DMS53 (cell line): ENCODE data around the gene PDE6A.

Experiments used
- DNase-seq: peaks from one replicate; lab custom pipeline; 2025; lab: John Stamatoyannopoulos, UW

The PDE6A gene

DNA sequence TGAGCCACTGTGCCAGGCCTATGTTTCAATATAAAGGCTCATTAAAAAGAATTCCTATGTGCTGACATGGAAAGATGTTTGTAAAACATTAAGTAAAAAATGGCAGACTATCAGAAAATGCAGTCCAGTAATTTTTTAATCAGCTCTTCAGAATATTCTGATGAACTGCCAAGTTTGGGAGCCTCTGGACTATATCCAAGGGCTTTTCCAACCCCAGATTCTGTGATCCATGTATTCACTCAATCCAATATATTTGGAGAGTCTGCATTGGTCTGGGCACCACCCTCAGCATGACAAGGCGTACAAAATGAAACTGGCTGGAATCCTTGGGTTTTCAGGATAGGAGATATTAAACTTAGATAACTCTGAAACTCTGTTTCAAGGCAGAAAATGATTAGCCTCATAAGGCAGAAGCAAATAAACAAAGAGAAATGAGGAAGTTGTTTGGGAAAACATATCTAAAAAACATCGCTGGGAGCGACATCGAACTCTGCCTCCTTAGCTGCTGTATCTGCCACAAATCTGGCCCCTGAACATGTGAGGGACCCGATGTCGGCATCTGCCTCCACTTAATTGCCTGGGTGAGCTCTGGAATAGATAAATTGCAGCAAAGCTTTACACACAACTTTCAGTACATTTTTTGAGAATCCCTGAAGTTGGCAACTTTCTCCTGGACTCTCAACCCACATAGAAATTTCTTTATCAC, 14.4 kb downstream of the PDE6A start:
- no peak for DNase-seq

DNA sequence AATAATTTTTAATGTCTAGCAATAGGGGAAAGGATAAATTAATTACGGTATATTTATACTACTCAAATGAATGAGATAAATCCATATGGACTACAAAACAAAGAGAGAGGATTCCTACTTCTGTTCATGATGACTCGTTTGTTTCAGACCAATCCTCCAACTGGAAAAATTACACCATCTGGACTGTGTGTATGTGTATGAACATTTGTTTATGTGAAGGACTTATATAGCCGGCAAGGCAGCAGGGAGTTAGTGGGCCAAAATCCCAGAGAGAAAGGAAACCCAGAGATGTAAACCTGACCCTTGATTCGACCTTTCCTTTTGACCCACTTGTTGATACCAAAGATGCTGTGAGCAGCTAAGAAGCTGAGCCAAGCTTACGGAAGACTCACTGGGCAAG, 20.1 kb downstream of the PDE6A start:
- DNase-seq: no peak

DNA sequence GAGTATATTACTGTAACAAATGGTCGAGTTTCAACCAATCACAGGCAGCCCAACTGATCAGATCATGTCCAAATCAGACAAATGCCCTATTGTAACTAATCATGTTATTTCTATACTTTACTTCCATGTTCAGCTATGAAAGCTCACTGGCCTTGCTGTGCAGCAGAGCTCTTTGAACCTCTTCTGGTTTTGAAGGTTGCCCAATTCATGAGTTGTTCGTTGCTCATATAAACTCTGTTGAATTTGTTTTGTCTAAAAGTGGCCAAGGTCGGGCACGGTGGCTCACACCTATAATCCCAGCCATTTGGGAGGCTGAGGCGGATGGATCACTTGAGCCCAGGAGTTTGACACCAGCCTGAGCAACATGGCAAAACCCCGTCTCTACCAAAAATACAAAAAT, 21.6 kb downstream of the PDE6A start:
- no peak for DNase-seq

DNA sequence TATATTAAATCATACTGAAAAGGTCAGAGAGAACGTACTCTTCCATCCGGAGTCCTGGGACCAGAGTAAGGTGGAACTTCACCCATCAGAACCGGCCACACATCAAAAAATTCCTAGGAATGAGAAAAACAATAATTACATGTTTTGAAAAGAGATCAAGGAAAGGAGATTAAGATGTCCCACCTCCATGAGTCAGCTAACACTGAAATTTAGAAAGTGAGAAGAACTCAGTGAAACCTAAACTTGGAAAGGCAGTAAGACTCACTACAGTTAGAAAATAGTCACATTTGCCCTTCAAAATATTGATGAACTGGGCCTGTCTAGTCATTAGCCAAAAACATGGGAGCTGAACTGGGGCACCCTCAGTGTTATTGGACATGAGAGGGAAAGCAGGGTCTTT, 23.0 kb downstream of the PDE6A start:
- DNase-seq: no peak

DNA sequence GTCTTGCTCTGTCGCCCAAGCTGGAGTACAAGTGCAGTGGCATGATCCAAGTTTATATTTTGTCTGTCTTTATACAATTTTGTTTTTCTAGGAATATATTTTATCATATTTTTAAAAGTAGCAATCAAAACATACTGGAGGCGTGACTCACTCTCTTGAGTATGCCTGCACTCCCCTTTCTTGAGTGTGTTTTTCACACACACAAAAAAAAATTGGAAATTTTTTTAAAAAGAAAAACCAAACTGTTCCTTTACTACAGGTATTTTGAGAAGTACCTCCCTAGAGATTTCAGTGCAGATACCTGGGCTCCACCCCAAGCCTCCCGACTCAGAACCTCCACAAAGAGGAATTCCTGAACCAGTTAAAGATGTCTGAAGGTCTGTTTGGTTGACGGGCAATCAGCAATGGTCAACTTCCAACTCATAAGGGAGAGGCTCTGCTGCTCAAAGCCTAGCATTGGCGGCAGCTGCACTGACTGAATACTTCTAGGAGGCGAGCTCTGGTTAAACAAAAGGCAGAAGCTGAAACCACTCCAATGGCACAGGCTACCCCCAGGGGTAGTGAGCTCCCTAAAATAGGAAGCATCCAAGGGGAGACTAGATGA, 27.4 kb downstream of the PDE6A start:
- no peak for DNase-seq

DNA sequence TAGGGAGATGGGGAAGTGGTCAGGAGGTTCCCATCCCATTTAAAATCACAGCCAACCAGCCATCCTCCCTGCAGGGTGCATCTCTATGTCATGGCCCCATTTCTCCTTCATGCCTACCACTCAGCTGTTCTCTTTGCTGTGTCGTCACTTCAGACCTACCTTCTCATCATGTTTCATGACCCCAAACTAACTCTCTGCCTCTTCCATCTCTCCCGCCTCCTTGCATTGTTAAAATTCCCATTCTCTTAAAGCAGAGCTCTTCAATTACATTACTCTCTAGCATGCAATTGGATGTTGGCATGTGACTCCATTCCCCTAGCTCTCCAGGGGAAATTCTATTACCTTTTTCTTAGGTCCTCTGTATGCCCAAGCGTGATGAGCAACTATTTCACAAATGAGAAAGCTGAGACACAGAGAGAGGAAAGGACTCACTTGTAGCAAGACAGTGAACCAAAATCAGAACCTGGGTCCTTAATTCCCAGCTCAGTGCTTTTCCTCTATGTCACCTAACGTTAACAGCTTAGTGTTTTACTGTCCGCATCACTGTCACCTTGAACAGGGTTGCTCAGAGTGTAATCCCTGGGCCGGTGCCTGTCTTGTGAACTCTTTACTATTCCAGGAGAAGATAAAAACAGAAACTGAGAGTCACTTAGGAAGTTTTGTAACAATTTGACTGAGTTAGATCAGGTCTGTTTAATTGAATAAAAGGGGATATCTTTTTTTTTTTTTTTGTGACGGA, 28.1 kb downstream of the PDE6A start:
- DNase-seq: no peak

DNA sequence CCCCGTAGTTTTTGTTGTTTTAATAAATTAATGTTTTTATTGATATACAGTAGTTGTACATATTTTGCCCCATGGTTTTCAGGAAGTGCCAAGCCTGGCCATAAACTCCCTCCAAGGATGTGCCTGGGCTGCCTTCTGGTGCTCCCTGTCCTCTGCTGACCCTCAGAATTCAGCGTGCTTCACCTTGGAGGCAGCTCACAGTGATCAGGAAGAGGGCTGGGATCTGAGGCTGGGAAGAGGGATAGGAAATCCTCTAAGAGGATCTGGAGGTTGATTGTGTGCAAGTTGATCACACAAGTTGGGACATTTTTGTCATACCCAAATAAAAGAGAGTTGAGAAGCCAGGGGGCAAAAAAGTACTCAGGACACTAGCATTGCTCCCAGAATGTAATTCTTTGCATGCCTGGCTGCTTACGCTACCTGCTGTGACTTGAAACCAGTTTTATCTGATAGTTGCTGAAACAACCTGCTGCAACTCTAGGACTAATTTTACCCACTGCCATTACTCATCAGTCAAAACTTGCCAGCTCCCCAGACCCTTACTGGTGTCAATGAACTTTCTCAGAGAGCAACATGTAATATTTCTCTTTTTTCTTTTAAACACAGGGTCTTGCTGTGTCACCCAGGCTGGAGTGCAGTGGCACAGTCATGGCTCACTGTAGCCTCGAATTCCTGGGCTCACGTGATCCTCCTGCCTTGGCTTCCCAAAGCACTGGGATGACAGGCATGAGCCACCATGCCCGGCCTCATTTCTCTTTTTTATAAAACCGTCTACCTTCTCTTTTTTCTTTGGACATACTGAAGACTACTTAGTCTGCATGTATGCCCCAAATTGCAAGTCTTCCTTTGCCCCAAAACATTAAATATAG, 29.0 kb downstream of the PDE6A start:
- no peak for DNase-seq

DNA sequence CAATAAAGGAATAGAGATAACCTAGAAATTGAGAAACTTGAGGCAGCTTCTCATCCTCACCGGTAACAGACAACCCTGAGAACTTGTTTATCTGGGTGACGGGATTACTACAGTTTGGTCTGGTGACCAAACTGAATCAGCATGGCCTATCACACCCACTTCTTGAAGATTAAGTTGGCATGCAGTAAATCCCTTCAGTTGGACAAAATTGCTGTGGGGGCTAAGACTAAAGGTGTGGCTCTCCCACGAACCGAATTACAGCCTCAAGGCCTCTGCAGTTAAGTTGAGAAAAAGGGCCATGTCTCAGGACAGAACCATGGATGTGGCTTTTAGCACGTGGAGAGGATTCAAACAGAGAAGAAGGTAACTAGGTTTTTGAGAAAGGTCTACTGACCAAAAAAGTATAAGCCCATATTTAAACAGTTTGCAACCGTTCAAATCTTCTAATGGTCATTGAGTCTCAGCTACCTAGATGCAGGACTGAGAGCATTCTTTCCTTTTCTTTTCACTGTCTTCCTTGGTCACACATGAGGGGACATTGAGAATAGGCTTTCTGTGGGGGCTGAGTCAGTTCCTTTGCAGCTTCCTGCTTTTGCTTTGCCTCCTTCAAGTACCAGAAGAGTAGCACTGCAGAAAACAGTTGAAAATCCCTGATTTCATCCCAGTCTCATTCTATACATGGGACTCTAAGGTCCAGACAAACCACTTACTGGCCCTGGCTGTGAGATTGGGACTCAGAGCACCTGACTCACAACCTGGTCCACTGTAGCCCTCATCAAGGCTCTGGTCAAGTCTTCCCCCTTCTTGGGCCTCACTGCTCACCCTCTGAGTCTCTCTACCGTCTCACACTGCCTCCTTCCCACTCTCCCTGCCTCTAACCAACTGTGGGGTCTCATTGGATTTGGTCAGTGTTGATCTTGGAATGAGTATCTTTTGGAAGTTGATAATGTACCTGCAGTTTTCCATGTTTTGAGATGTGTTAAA, 30.9 kb downstream of the PDE6A start:
- no peak for DNase-seq

DNA sequence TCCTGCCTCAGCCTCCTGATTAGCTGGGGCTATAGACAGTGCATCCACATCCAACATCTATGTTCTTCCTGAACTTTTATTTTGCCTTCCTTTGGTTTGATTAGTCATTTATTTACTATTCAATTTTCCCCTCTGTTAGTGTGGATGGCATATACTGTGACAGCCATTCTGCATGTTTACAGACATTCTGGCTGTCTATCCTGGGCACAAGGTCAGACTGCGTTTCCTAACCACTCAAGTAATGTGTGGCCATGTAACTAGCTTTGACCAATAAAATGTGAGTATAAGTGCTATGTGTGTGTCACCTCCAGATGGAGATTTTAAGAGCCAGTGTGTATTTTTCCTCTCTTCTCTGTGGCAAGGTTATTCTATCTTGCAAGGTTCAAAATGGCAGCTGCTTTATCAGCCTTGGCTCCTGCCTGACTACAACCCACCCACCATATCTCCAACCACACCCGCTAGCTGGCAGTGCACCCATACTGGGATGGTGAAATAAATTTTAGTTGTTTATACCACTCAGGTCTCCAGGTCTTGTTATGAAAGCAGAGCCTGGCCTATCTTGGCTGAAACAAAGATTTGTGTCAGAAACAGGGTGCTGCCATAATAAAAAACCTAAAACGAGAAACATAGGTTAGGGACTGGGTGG, 32.2 kb downstream of the PDE6A start:
- no peak for DNase-seq

DNA sequence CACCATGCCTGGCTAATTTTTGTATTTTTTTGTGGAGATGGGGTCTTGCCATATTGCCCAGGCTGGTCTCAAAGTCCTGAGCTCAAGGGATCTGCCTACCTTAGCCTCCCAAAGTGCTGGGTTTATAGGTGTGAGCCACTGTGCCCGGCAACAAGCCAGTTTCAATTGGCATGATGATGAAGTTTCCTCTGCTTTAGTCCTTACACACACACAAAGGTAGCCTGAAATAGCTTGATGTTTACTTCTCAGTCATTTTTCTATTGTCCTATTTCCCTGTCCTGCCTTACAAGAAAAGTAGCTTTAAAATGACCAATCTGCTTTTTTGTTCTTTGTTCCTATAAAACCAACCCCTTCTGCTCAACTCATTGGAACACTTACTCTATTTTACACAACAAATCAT, 33.6 kb downstream of the PDE6A start:
- no peak for DNase-seq

DNA sequence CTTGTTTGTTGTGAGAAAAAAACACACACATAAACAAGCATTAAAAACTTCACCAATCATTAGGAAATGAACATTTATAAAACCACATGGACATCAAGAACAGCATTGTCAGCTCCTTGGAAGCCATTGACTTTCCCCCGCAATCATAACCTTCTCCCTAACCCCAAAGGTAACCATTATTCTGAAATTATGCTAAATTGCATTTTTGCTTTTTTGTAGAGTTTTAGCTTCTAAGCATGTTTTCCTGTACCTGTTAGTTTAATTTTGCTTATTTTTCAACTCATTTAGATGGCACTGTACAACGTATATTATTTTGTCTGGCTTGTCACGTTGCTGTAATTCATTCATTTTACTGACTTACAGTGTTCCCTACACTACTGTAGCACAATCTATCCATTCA, 36.8 kb downstream of the PDE6A start:
- no peak for DNase-seq

DNA sequence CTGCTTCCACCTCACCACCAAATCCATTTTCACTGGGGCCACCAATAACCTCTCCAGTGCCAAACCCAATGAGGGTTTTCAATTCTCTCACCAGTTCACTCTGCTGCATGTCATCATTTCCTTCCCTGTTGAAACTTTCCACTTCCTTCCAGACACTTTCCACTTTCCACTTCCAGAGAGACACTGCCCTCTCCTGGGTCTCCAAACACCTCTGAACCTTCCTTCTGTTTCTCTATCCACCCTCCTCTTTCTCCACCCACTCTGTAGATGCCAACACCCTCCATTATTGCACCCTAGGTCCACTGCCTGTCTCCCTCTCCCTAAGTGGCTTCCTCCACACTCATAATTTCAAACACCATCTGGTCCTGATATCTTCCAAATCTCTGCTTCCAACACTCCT, 39.6 kb downstream of the PDE6A start:
- no peak for DNase-seq

DNA sequence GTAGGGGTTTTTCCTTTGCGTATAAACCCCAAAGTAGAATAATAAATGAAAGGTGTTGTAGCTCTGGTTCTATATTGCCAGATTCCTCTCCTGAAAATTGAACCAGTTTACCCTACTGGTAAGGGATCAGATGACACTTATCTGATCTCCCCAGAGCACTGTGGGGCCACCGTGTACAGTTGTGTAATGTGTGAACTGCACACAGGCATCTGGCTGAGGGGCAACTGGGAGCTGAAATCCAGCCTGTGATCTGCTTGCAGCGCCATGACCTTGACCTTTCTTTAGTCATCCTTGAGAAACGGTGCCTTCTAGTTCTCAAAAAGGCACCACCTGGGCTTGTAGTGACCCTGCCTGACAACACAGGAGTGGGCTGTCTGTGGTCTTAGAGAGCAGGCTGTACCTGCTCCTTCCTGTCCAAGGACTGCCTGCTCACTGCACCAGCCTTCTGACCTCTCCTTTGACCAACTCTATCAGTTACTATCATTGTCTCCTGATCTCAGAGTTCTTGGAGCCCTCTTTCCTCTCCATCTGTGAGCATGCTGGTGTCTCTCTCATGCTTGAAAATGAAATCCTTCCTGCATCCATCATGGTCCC, 40.2 kb downstream of the PDE6A start:
- no peak for DNase-seq

DNA sequence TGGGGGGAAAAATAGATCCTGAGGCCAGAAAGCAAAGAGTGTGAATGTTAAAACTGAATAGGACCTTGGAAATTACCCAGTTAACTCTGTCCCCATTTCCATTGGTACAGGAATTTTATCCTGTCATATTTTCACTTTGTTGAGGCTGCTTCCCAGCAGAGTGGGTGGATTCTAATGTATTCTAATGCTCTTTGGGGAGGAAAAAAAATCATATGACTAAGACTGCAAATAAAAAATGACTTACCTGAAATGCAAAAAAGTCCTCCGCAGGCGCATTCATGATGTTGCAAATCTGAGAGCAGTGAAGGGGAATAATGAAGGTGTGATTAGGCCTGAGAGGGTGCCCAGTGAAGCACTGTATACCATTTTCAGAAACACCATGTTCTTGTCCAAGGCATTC, 41.2 kb downstream of the PDE6A start:
- DNase-seq: no peak

DNA sequence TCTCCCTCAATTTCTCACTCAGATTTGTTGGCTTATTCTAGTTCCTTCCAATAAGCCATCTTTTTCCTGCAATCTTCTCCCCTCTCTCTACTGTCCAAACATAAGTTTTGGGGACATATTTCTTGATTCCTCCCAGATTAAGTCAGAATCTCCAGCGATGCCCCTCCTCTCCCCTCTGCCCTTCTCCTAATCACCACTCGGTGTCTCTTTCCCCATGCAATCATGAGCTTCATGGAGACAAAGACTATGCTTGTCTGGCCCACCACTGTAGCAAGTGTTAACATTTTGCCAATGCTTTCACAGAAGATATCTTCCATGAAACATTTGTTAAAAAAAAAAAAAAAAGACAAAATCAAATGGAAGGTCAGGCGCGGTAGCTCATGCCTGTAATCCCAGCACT, 42.4 kb downstream of the PDE6A start:
- no peak for DNase-seq

DNA sequence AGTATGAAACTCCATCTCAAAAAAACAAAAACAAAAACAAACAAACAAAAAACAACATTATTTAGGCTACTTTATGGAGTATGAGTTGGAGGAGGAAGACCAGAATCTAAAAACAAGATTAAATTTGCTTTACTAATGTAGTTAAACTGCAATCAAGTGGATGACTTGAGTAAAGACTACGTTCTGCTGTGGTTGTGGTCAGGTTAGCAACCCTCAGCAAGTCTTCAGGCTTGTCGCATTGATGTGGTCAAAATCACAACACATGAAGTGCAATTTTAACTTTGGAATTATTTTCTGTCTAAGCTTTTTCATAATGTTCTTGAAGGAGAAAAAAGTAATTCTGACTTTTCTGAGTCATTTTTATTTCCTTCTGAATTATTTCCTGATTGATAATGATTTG, 43.1 kb downstream of the PDE6A start:
- DNase-seq: no peak

DNA sequence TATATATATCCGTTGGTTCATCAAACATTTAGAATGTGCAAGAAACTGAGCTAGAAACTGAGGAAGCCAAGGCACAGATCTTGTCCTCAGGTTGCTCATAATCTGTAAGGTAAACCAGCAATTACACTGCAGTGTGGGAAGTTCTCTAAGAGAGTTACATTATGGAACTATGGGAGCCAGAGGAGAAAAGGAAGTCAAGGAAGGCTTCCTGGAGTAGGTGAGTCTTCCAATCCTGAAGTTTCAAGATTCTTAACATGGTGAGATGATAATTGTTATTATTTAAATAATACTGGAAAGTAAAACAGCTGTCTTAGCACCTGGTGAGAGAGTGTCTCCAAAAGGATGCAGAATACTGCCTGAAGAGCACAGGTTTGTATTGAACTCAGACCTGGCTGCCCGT, 44.2 kb downstream of the PDE6A start:
- no peak for DNase-seq

DNA sequence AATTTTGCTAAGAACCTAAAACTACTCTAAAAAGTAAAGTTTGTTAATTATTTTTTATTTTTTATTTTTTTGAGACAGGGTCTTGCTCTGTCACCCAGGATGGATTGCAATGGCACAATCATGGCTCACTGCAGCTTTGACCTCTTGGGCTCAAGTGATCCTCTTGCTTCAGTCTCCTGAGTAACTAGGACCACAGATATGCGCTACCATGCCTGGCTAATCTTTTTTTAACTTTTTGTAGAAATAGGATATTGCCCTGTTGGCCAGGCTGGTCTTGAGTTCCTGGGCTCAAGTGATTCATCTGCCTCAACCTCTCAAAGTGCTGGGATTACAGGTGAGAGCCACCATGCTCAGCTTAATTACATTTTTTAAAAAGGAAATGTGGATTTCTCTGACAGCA, 45.8 kb downstream of the PDE6A start:
- DNase-seq: no peak

DNA sequence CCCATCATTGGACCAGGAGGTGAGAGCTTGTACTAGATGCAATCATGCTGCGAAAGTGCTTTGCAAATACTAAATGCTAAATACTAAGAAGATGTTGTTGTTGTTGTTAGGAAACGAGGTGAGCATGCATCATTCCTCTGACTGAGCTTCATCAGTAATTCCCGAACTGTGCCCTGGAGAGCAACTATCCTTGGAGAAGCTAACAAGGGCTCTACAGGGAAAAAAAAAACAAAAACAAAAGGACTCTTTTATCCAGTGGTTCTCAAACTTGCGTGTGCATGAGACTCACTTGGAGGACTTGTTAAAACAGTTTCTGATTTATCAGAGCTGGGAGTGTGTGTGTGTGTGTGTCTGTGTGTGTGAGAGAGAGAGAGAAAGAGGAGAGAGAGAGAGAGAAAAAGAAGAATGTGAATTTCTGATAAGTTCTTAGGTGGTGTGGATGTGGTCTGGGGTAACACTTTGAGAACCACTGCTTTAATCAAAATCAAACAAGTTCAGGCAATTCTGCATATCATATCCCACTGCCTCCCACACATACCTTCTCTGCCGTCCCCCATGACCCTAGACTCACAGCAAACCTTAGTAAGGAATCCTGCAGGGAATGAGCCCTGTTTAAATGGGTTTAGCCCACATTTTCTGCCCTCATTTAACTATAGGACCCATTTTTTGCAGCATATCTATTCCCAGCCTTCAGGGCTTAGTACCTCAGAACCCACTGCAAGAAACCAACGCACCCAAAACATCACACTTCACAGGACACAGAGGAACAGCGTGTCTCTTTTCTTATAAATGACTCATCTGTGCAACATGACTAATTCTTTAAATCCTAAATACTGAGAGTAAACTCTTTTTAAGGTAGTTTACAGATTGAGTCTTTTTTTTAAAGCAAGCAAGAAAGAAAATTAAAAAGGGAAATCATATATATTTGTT, 48.9 kb downstream of the PDE6A start:
- no peak for DNase-seq
